Rectal smooth muscle tissue (tissue), 1 donor: ENCODE data around the gene POLR3F.
A peak's percentile ranks its signal among the peaks of the same experiment; 100 is the strongest.
"Not testable (repeated sequence)": the region's sequence is repeated elsewhere in the genome, so short reads cannot be mapped to it uniquely, and the experiment has no call there.

Experiments
- H3K27ac ChIP-seq: one replicate; pipeline ENCODE4 v1.7.0; 2013; ENCODE audit warnings: low read depth, low read length, inconsistent platforms
- H3K27me3 ChIP-seq: one replicate; pipeline ENCODE4 v1.7.0; 2013; ENCODE audit warnings: low read length; ENCODE audit not compliant: control insufficient read depth, insufficient read depth
- H3K36me3 ChIP-seq: one replicate; pipeline ENCODE4 v1.7.0; 2013; ENCODE audit warnings: low read length; ENCODE audit not compliant: control insufficient read depth, insufficient read depth
- H3K4me1 ChIP-seq: one replicate; pipeline ENCODE4 v1.7.0; 2013; ENCODE audit warnings: low read length; ENCODE audit not compliant: control insufficient read depth, insufficient read depth
- H3K4me3 ChIP-seq: one replicate; pipeline ENCODE4 v1.7.0; 2013; ENCODE audit warnings: low read length
- H3K9ac ChIP-seq: one replicate; pipeline ENCODE4 v1.7.0; 2013; ENCODE audit warnings: low read length

POLR3F gene

DNA sequence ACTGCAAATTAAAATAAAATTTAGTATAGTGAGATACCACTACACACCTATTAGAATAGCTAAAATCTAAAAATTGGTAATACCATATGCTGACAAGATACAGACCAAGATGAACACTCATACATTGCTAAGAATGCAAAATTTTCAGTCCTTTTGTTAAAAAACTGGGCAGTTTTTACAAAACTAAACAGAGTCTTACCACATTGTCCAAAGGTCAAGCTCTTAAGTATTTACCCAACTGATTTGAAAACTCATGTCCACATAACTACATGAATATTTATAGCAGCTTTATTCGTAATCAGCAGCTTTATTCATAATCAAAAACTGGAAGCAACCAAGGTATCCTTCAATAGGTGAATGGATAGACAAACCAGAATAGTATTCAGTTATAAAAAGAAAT, 10.0 kb downstream of the POLR3F start:
- H3K9ac ChIP-seq = no peak overlapping the region
- no peaks in the 10 kb centered on the region for H3K27me3 ChIP-seq
- no peak overlapping the region for H3K4me3 ChIP-seq
- H3K4me1 ChIP-seq = no peaks in the 10 kb centered on the region
- H3K36me3 ChIP-seq = peaks cover 13% of the 10 kb centered on the region
- H3K27ac ChIP-seq = no peak overlapping the region

DNA sequence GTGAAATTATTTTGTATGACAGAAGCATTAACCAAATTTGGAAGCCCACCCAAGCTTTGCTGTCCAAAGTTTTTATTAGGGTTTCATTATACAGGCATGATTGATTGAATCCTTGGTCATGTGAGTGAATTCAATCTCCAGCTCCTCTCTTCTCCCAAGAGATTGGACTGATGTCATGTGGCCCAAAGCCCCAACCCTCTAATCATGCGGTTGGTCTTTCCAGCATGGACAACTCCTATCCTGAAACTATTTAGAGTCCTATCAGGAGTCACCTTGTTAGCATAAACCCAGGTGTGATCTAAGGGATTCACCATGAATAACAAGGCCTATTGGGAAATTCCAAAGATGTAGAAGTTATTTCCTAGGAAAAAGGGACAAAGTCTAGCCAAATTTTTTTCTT, 10.6 kb downstream of the POLR3F start:
- Histone ChIP-seq H3K36me3 (peaks cover 18% of the 10 kb centered on the region), H3K4me3 (no peak overlapping the region)

DNA sequence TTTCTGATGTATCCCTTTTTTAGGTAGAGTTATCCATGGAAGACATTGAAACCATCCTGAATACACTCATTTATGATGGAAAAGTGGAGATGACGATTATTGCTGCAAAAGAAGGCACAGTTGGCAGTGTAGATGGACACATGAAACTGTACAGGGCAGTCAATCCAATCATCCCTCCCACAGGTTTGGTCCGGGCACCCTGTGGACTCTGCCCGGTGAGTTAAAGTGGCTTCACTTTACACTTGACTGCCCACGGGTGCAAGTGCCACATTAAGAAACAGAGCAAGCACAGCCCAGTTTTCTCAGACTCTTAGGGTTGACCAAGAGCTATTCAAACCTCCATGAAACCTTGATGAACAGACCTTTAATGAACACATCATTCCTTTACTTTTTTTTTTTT, 14.4 kb downstream of the POLR3F start:
- H3K36me3 ChIP-seq = peaks cover 18% of the 10 kb centered on the region
- no peak overlapping the region for H3K27ac ChIP-seq

More for the DNA sequence above, 10.6 kb downstream of the POLR3F start:
- no peaks in the 10 kb centered on the region for H3K27me3 ChIP-seq
- no peaks in the 10 kb centered on the region for H3K4me1 ChIP-seq
- no peak overlapping the region for H3K27ac ChIP-seq
- H3K9ac ChIP-seq = no peak overlapping the region

DNA sequence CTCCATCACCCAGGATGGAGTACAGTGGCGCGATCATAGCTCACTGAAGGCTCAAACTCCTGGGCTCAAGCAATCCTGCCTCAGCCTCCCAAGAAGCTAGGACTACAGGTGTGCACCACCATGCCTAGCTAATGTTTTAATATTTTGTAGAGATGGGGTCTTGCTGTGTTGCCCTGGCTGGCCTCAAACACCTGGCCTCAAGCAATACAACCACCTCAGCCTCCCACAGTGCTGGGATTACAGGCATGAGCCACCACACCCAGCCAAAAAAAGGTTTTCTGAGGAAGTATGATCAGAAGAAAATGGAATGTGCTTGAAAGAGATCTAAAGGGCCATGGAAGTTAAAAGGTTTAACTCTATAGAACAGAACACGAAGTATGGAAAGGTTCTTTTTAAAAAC, 21.1 kb downstream of the POLR3F start:
- no peaks in the 10 kb centered on the region for H3K4me1 ChIP-seq
- no peaks in the 10 kb centered on the region for H3K27me3 ChIP-seq
- H3K4me3 ChIP-seq = no peak overlapping the region
- peaks cover 5% of the 10 kb centered on the region for H3K36me3 ChIP-seq
- no peak overlapping the region for H3K9ac ChIP-seq
- no peak overlapping the region for H3K27ac ChIP-seq

More for the DNA sequence above, 14.4 kb downstream of the POLR3F start:
- H3K9ac ChIP-seq = no peak overlapping the region
- no peaks in the 10 kb centered on the region for H3K27me3 ChIP-seq
- H3K4me1 ChIP-seq = no peaks in the 10 kb centered on the region
- H3K4me3 ChIP-seq = no peak overlapping the region

DNA sequence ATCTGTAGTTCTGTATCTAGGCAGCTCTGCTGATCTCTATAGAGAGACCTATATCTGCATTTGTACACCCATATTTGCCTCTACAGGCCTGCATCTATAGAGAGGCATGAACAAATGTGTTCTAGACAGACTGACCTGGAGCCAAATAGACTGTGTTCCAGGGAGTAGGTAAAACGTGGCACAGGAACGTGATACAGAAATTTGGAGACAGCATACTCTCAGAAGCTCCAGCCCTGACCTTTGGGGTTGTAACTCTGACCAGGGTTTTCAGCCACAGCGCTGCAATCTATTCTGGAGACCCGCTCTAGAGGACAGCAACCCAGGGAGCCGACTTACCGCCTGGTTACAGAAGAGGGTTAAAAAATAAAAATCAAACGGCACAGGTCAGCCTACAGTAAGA, 28.9 kb downstream of the POLR3F start:
- Histone ChIP-seq H3K4me3 (peak overlapping the region; percentile 95), H3K27me3 (no peaks in the 10 kb centered on the region), H3K27ac (no peak overlapping the region), H3K9ac (no peak overlapping the region), H3K36me3 (no peaks in the 10 kb centered on the region), H3K4me1 (peaks cover 6% of the 10 kb centered on the region)

DNA sequence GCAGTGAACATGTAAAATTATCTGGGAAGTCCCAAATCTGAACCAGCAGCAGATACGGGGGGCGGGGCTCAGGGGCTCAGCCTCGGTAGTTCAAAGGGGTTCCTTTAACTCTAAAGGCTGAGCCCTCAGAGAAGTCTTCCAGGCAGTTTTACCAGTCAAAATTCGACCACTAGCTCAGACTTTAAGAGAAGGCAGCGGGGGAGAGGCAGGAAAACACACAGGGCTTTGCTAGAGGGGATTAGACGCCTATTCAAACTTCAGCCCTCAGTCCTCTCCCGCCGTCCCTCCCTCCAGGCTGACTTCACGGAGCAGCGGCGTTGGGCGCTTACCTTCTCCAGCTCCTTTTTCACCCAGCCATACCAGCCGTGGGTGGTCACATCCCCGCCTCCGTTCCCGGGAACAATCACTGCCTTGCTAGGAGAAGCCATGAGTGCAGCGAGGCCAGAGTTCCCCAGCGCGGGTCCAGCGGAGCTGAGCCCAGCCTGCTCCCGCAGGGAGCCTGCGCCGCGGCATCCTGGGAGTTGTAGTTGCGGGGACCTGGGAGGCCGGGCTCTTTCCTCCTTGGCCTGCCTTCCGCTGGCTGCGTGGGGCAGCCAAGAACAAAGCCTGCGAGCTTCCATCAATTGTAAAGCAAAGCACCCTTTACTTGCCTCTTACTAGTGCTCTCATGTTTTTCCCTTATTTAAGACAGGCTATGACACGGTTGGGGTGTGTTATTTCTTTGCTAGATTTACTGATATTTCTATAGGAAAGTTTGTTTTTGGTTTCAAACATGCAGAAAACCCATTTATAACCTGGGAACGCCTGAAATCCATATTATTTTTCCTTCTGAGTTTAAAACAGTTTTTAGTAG, 29.8 kb downstream of the POLR3F start, which contains the start of gene RBBP9:
RBBP9 (minus strand) TSS at position 486 of the 853 bp plus-strand sequence; CDS start at position 428, 58 bp downstream.
- H3K27me3 ChIP-seq = no peaks in the 10 kb centered on the region
- peak within 1 kb of the TSS; percentile 67 for H3K27ac ChIP-seq
- peak within 1 kb of the TSS; percentile 35 for H3K9ac ChIP-seq
- peaks cover 6% of the 10 kb centered on the region for H3K4me1 ChIP-seq
- H3K4me3 ChIP-seq = peak within 1 kb of the TSS; percentile 95
- no peaks in the 10 kb centered on the region for H3K36me3 ChIP-seq

DNA sequence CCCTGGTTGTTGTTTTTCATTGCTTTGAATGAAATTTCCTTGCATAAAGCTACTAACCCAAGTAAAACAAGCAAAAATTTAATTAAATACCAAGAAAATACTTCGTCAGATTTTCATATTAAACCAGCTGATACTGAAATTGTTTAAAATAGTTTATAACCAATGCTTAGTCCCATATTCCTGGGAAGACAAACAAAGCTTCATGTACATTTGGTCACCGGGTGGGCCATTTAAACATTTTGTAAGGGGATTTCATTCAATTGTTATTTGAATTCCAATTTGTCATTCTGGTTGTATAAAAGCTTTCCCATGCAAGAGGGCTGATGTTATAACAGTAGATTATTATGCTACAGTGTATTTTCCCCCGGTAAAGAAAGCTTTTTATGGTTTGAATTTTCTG, 30.4 kb downstream of the POLR3F start:
- Histone ChIP-seq H3K27ac (no peak overlapping the region), H3K9ac (no peak overlapping the region)

DNA sequence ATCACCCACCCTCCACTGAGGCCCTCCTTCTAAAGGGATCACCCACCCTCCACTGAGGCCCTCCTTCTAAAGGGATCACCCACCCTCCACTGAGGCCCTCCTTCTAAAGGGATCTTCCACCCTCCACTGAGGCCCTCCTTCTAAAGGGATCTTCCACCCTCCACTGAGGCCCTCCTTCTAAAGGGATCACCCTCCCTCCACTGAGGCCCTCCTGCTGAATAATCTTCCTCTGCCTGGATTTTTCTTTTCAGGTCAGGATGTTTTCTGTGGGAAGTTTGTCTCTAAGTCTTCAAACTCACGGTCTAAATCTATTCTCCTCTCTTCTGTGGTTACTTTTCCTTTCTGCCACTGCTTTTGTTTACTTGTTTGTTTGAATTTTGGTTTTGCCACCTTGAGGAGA, 34.5 kb downstream of the POLR3F start:
- H3K9ac ChIP-seq, H3K27me3 ChIP-seq, H3K4me3 ChIP-seq, H3K4me1 ChIP-seq, H3K36me3 ChIP-seq, H3K27ac ChIP-seq: not testable (repeated sequence)

More for the DNA sequence above, 30.4 kb downstream of the POLR3F start:
- Histone ChIP-seq H3K27me3 (no peaks in the 10 kb centered on the region), H3K4me3 (peak overlapping the region; percentile 95), H3K4me1 (peaks cover 6% of the 10 kb centered on the region), H3K36me3 (no peaks in the 10 kb centered on the region)

DNA sequence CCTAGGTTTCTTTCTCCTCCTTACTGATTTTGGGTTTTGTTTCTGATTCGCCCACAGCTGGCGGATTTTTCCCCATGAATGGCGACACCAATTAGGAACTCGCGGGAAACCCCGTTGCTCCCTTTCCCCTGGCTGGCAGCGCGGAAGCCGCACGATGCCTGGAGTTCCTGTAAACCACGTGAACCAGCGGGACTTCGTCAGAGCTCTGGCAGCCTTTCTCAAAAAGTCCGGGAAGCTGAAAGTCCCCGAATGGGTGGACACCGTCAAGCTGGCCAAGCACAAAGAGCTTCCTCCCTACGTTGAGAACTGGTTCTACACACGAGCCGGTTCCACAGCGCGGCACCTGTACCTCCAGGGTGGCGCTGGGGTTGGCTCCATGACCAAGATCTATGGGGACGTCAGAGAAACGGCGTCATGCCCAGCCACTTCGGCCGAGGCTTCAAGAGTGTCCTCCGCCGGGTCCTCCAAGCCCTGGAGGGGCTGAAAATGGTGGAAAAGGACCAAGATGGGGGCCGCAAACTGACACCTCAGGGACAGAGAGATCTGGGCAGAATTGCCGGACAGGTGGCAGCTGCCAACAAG, 37.4 kb downstream of the POLR3F start:
- no peak overlapping the region for H3K4me3 ChIP-seq
- no peak overlapping the region for H3K9ac ChIP-seq
- peaks cover 6% of the 10 kb centered on the region for H3K4me1 ChIP-seq
- H3K27me3 ChIP-seq = no peaks in the 10 kb centered on the region
- H3K36me3 ChIP-seq = no peaks in the 10 kb centered on the region
- H3K27ac ChIP-seq = no peak overlapping the region

DNA sequence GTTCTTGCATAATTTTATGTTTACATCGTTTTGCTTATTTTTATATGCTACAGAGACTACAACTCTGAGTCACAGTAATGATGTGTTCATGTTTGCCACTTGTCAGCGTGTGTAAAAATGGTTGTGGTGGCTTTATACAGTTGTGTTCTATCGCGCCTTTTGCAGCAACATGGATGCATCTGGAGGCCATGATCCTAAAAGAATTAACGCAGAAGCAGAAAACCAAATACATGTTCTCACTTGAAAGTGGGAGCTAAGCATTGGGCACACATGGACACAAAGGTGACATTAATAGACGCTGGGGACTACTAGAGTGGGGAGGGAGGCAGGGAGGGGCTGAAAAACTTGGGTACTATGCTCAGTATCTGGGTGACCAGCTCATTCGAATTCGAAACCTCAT, 39.6 kb downstream of the POLR3F start:
- Histone ChIP-seq H3K4me3 (peak overlapping the region; percentile 98), H3K36me3 (no peaks in the 10 kb centered on the region), H3K27ac (peak overlapping the region; percentile 98)

DNA sequence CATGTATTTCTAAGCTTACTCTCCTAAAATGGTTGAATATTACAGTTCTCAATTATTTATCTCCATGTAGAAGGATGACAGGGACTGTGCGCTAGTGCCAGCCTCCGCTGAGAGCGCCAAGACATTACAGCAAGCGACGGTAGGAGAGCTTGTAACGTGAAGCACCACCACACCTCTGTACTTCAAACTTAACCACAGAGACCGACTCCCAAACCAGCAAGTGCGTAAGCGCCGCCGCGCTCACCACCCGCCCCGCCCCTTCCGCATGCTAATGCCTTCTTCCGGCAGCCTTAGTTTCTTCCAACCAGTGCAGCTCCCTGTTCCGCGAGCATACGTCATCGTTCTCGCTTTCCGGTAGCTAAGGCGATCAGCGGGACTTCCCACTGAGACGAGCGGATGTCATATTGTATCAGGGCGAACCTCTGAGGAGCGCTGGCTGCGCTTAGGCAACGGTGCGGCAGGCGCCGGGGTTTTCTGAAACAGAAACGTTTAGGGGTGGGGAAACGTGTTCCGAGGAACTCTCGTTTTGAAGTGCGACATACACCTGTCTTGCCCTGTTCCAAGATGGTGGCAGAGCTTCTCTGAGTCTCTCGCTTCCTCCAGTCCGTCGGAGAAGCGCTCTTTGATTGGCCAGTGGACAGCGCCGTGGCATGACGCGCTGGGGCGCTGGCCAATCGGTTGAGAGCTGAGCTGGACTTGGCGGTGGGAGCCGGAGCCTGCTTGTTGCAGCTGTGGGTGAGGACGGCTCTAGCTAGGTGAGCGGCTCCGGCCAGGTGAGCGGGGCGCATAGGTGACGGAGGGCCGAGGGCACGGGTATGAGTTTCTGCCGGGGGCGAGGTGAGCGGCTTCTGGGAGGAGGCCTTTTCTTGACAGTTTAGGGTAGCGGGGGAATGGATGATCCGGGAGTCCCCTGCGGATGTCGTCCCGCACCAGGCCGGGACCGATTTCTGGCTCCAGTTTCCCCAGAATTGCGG, 40.3 kb downstream of the POLR3F start, which contains the start of gene SEC23B:
SEC23B (plus strand) TSS at position 723 of the 974 bp plus-strand sequence. CDS start 2,896 bp downstream, outside the sequence.
- Histone ChIP-seq H3K36me3 (no peaks in the 10 kb centered on the region), H3K4me3 (peak within 1 kb of the TSS; percentile 98), H3K9ac (peak within 1 kb of the TSS; percentile 90), H3K4me1 (peaks cover 6% of the 10 kb centered on the region), H3K27me3 (no peaks in the 10 kb centered on the region), H3K27ac (peak within 1 kb of the TSS; percentile 98)

More for the DNA sequence above, 39.6 kb downstream of the POLR3F start:
- Histone ChIP-seq H3K27me3 (no peaks in the 10 kb centered on the region), H3K4me1 (peaks cover 6% of the 10 kb centered on the region), H3K9ac (no peak overlapping the region)

DNA sequence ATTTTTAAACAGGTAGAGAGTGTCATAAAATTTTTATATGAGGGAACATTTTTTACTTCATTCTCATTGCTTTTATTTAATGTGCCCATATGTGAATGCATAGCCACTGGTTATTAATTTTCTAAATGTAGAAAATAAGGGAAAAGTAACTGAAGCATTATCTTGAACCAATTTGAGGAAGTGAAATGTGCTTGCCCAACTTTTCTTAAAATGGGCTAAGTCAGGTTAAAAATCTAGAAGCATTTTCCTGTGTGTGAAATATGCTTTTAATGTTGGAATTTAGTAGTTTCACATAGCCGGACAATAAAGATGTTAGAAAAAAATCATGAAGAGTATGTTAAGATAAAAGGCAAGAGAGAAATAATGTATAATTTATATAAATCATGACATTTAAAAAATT, 44.4 kb downstream of the POLR3F start:
- Histone ChIP-seq H3K27me3 (no peaks in the 10 kb centered on the region), H3K4me1 (peaks cover 6% of the 10 kb centered on the region), H3K9ac (no peak overlapping the region), H3K36me3 (peaks cover 8% of the 10 kb centered on the region), H3K4me3 (no peak overlapping the region), H3K27ac (no peak overlapping the region)
